ENCODE measurements around the gene EFHD2. TPM values are rescaled to one million over a fixed set of nuclear protein-coding genes. Genes with fewer than 3 reads are reported as not detected.
A peak's percentile ranks its signal among the peaks of the same experiment; 100 is the strongest.
"Not testable (repeated sequence)": the region's sequence is repeated elsewhere in the genome, so short reads cannot be mapped to it uniquely, and the experiment has no call there.

The EFHD2 gene
- total RNA-seq, 1 experiment from 2014 or later = 129 TPM

DNA sequence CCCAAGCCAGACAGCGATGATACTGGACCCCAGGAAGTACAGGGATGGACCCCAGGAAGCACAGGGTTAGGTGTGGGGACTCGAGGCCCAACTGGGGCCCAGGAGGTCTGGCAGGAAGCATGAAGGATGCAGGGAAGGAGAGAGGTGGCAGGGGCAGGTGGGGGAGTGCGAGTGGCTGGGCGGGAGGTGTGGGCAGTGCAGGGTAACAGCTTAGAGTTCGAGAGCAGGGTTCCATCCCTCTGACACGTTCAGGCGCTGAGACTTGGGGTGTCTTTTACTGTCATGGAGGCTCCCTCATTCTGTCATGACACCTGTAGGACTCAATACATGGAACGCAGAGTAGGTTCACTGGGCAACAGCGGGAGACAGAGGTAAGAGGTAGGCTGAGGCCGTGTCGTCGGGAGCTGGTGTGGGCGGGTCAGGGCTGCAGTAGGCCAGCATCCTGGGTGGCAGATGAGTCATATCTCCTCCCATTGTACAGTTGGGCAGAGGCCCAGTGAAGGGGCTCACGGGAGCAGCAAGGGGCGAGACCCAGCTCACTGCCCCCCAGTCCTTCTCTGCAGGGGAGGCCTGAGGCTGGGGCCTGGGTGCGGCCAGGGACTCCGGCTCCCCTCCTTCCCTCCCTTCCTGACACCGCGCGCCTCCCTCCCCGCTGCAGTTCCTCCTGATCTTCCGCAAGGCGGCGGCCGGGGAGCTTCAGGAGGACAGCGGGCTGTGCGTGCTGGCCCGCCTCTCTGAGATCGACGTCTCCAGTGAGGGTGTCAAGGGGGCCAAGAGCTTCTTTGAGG lies 17.0 kb downstream of the EFHD2 start:
- Histone ChIP-seq H3K27ac (no peak overlapping the region), H2AFZ (no peak overlapping the region)

GRCh38 chr1:15427280-15427666 lies 17.6 kb downstream of the EFHD2 start:
- H3K27ac ChIP-seq = no peak overlapping the region
- H3K36me3 ChIP-seq (ENCODE audit: low read depth) = no peaks in the 10 kb centered on the region
- no peak overlapping the region for H2AFZ ChIP-seq
- H3K4me3 ChIP-seq = no peak overlapping the region
- BruUV-seq (replicated peaks) = no TSS peak
- POLR2A ChIA-PET (ENCODE audit: unreplicated experiment) = no interaction called here
- no peaks in the 10 kb centered on the region for H3K9me2 ChIP-seq (ENCODE audit: insufficient read depth)
- no peaks in the 10 kb centered on the region for H3K9me3 ChIP-seq (ENCODE audit: insufficient read depth, low read depth)
- TF ChIP-seq, protein P1, sequence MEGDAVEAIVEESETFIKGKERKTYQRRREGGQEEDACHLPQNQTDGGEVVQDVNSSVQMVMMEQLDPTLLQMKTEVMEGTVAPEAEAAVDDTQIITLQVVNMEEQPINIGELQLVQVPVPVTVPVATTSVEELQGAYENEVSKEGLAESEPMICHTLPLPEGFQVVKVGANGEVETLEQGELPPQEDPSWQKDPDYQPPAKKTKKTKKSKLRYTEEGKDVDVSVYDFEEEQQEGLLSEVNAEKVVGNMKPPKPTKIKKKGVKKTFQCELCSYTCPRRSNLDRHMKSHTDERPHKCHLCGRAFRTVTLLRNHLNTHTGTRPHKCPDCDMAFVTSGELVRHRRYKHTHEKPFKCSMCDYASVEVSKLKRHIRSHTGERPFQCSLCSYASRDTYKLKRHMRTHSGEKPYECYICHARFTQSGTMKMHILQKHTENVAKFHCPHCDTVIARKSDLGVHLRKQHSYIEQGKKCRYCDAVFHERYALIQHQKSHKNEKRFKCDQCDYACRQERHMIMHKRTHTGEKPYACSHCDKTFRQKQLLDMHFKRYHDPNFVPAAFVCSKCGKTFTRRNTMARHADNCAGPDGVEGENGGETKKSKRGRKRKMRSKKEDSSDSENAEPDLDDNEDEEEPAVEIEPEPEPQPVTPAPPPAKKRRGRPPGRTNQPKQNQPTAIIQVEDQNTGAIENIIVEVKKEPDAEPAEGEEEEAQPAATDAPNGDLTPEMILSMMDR (conservative IDR thresholded peaks at IDR 0.05) = no peak
- no peak for TF ChIP-seq EZH2 (IDR thresholded peaks at IDR 0.05; ENCODE audit: low read depth)
- H3K79me2 ChIP-seq (ENCODE audit: low read depth) = peaks cover 24% of the 10 kb centered on the region
- H3K4me2 ChIP-seq = no peak overlapping the region
- no peak for DNase-seq
- CTCF ChIA-PET = interaction anchor here (2.2 kb wide), 1 partner anchor 104 kb away, joined by 6 read pairs; no protein-coding TSS in a partner anchor
- peaks cover 27% of the 10 kb centered on the region for H3K4me1 ChIP-seq (replicated peaks; ENCODE audit: insufficient read depth)
- peaks cover 5% of the 10 kb centered on the region; the same call in 1 of the 2 replicates for H4K20me1 ChIP-seq (ENCODE audit: insufficient read depth)
- H3K27me3 ChIP-seq (ENCODE audit: insufficient read depth, low read depth) = no peaks in the 10 kb centered on the region
- intact Hi-C loops (cut with micrococcal nuclease; ENCODE audit: unreplicated experiment) = no loop called here
- H3F3A ChIP-seq (ENCODE audit: insufficient read depth, low read depth) = peaks cover 35% of the 10 kb centered on the region

More for the DNA sequence above, 17.0 kb downstream of the EFHD2 start:
- peaks cover 5% of the 10 kb centered on the region; the same call in 1 of the 2 replicates for H4K20me1 ChIP-seq (ENCODE audit: insufficient read depth)
- TF ChIP-seq EZH2 (IDR thresholded peaks at IDR 0.05; ENCODE audit: low read depth) = no peak
- TF ChIP-seq, protein P1 (conservative IDR thresholded peaks at IDR 0.05) = no peak
- H3K4me1 ChIP-seq (replicated peaks; ENCODE audit: insufficient read depth) = peaks cover 27% of the 10 kb centered on the region
- no peak overlapping the region for H3K4me2 ChIP-seq
- peaks cover 30% of the 10 kb centered on the region for H3F3A ChIP-seq (ENCODE audit: insufficient read depth, low read depth)
- ChIA-PET CTCF (interaction anchor here (2.2 kb wide), 1 partner anchor 103 kb away, joined by 6 read pairs; no protein-coding TSS in a partner anchor), POLR2A (ENCODE audit: unreplicated experiment) (interaction anchor here (0.5 kb wide), 1 partner anchor 18 kb away, joined by 4 read pairs; no protein-coding TSS in a partner anchor)
- BruUV-seq (replicated peaks) = no TSS peak
- H3K36me3 ChIP-seq (ENCODE audit: low read depth) = no peaks in the 10 kb centered on the region
- H3K4me3 ChIP-seq = no peak overlapping the region
- no peaks in the 10 kb centered on the region for H3K9me3 ChIP-seq (ENCODE audit: insufficient read depth, low read depth)
- H3K79me2 ChIP-seq (ENCODE audit: low read depth) = peaks cover 30% of the 10 kb centered on the region
- H3K9me2 ChIP-seq (ENCODE audit: insufficient read depth) = no peaks in the 10 kb centered on the region
- intact Hi-C loops (cut with micrococcal nuclease; ENCODE audit: unreplicated experiment) = no loop called here
- no peaks in the 10 kb centered on the region for H3K27me3 ChIP-seq (ENCODE audit: insufficient read depth, low read depth)
- DNase-seq = peak in 1 of 2 experiments; percentile 45

DNA sequence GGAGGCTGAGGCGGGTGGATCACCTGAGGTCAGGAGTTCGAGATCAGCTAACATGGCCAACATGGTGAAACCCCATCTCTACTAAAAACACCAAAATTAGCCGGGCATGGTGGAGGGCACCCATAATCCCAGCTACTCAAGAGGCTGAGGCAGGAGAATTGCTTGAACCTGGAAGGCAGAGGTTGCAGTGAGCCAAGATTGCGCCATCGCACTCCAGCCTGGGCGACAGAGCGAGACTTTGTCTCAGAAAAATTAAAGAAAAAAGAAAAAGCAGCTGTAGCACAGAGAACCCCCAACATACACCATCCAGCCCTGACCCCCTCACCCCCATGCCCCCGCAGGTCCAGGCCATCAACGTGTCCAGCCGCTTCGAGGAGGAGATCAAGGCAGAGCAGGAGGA lies 18.6 kb downstream of the EFHD2 start:
- Histone ChIP-seq H3F3A (ENCODE audit: insufficient read depth, low read depth) (peaks cover 34% of the 10 kb centered on the region), H3K4me1 (replicated peaks; ENCODE audit: insufficient read depth) (peaks cover 26% of the 10 kb centered on the region), H3K79me2 (ENCODE audit: low read depth) (peaks cover 16% of the 10 kb centered on the region)
- H3K27me3 ChIP-seq (ENCODE audit: insufficient read depth, low read depth); POLR2A ChIA-PET (ENCODE audit: unreplicated experiment); H3K9me3 ChIP-seq (ENCODE audit: insufficient read depth, low read depth); BruUV-seq (replicated peaks); H3K4me2 ChIP-seq; DNase-seq; H4K20me1 ChIP-seq (ENCODE audit: insufficient read depth); H3K4me3 ChIP-seq; H3K36me3 ChIP-seq (ENCODE audit: low read depth); H2AFZ ChIP-seq; intact Hi-C loops (cut with micrococcal nuclease; ENCODE audit: unreplicated experiment); H3K9me2 ChIP-seq (ENCODE audit: insufficient read depth); H3K27ac ChIP-seq: not testable (repeated sequence)
- CTCF ChIA-PET = interaction anchor here (0.6 to 2.2 kb wide), 2 partner anchors 91 to 105 kb away, joined by 3 to 6 read pairs; no protein-coding TSS in a partner anchor

Data from PC-9 (cell line).